Ascending aorta (tissue), 2 donors: Measurements from ENCODE around the gene LLGL2. TPM values are rescaled to one million over a fixed set of nuclear protein-coding genes. Genes with fewer than 3 reads are reported as not detected.

Experiments used
- DNase-seq, 2 donors: peaks; one replicate each; pipeline ENCODE4 v3.0.0-alpha.2; 2019; ENCODE audit warnings: low spot score in 2 of 2
- H3K27ac ChIP-seq, 2 donors: fragments of 200-600 bp; sonication (generic); one replicate each; pipeline ENCODE4 v1.5.1; 2016 to 2017; ENCODE audit warnings: mild to moderate bottlenecking in 1 of 2
- H3K27me3 ChIP-seq: fragments of 200-600 bp; sonication (generic); one replicate; pipeline ENCODE4 v1.5.1; 2017
- H3K36me3 ChIP-seq, 2 donors: fragments of 200-600 bp; sonication (generic); one replicate each; pipeline ENCODE4 v1.5.1; 2016
- H3K4me1 ChIP-seq, 2 donors: fragments of 200-600 bp; sonication (generic); one replicate each; pipeline ENCODE4 v1.5.1; 2016 to 2017; ENCODE audit warnings: mild to moderate bottlenecking in 1 of 2
- H3K4me3 ChIP-seq, 2 donors: fragments of 200-600 bp; sonication (generic); one replicate each; pipeline ENCODE4 v1.5.1; 2016 to 2017; ENCODE audit warnings: mild to moderate bottlenecking in 1 of 2
- H3K9me3 ChIP-seq, 2 donors: fragments of 200-600 bp; sonication (generic); one replicate each; pipeline ENCODE4 v1.5.1; 2016
- CTCF ChIP-seq, 3 experiments: fragments of 200-600 bp in 2 of 3; fragments of 450-650 bp in 1 of 3; sonication (generic) in 2 of 3; IDR thresholded peaks; one replicate each; pipeline ENCODE4 v1.5.1; 2016 to 2019; ENCODE audit warnings: antibody characterized with exemption in 3 of 3, mild to moderate bottlenecking in 1 of 3, moderate library complexity in 1 of 3
- intact Hi-C: fragments of 100-400 bp; cut with DNase I; formaldehyde crosslinking; loops from one replicate; pipeline ENCODE4 v1.15.1; 2023
- total RNA-seq: library from RNA; depleted of rRNA; stranded (reverse); fragments of >200 nt; gene quantifications from one replicate; pipeline ENCODE4 v1.1.0, GENCODE V29; 2016

The LLGL2 gene
- total RNA-seq, 1 donor from 2014 or later, result 41.8 TPM

GRCh38 chr17:75553295-75554110 is 28.0 kb downstream of the LLGL2 start:
- no peaks in the 10 kb centered on the region for H3K27me3 ChIP-seq
- H3K36me3 ChIP-seq, result no peaks in the 10 kb centered on the region
- intact Hi-C loops, result no loop called here
- H3K4me3 ChIP-seq, result no peak overlapping the region
- DNase-seq, result no peak
- H3K9me3 ChIP-seq, result no peaks in the 10 kb centered on the region
- peaks cover 0 to 2% of the 10 kb centered on the region in 2 donors for H3K4me1 ChIP-seq
- TF ChIP-seq CTCF (IDR thresholded peaks at IDR 0.05), result no peak
- H3K27ac ChIP-seq, result no peak overlapping the region

- peaks cover 0 to 2% of the 10 kb centered on the region in 2 donors for H3K4me1 ChIP-seq
- intact Hi-C loops, result no loop called here
These were observed 30.2 kb downstream of the LLGL2 start for GRCh38 chr17:75555679-75556153.

GRCh38 chr17:75557075-75557851 is 31.8 kb downstream of the LLGL2 start:
- no peaks in the 10 kb centered on the region for H3K27me3 ChIP-seq
- TF ChIP-seq CTCF (IDR thresholded peaks at IDR 0.05), result no peak
- no peak overlapping the region for H3K27ac ChIP-seq
- intact Hi-C loops, result no loop called here
- peaks cover 0 to 2% of the 10 kb centered on the region in 2 donors for H3K4me1 ChIP-seq
- H3K4me3 ChIP-seq, result no peak overlapping the region
- no peaks in the 10 kb centered on the region for H3K36me3 ChIP-seq
- no peaks in the 10 kb centered on the region for H3K9me3 ChIP-seq
- DNase-seq, result no peak

More at GRCh38 chr17:75555679-75556153, 30.2 kb downstream of the LLGL2 start:
- Histone ChIP-seq H3K36me3 (no peaks in the 10 kb centered on the region), H3K27me3 (no peaks in the 10 kb centered on the region), H3K4me3 (no peak overlapping the region), H3K27ac (no peak overlapping the region), H3K9me3 (no peaks in the 10 kb centered on the region)
- DNase-seq, result no peak
- TF ChIP-seq CTCF (IDR thresholded peaks at IDR 0.05), result no peak

DNA sequence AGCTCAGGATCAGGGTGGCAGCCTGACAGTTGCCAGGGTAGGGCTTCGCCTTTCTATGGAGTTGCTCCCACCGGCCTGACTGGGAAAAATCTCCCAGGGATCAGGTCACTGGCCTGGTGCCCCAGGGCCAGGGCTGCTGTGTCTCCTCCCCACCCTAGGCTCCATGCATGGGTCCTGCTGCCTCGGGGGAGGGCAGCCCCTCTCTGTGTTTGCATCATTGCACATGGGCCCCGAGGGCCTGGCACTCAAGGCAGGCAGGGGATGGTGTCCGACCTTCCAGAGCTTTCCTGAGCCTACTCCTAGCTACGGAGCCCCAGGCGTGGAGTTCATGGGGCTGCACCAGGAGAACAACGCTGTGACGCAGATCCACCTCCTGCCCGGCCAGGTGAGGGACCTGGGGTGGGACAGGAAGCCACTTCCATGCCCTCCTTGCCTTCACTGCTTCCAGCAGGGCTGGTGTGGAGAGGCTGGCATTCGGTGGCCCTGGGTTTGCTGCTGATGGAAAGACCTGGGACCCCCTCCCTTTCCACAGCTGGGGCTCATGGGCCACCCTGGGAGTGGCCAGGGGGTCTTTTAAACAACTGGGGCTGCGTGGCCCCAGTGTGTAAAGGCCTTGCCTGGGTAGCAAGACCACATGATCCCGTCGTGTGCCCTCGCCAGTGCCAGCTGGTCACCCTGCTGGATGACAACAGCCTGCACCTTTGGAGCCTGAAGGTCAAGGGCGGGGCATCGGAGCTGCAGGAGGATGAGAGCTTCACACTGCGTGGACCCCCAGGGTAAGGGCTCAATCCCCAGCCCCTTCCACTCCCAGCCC is 32.6 kb downstream of the LLGL2 start:
- H3K9me3 ChIP-seq, result no peaks in the 10 kb centered on the region
- TF ChIP-seq CTCF (IDR thresholded peaks at IDR 0.05), result no peak
- no peaks in the 10 kb centered on the region for H3K27me3 ChIP-seq
- intact Hi-C loops, result no loop called here
- peaks cover 0 to 5% of the 10 kb centered on the region in 2 donors for H3K36me3 ChIP-seq
- no peak for DNase-seq
- H3K4me1 ChIP-seq, result peaks cover 0 to 2% of the 10 kb centered on the region in 2 donors
- no peak overlapping the region for H3K27ac ChIP-seq
- no peak overlapping the region for H3K4me3 ChIP-seq
